GM18867 (cell line): ENCODE measurements around the gene FGD6.
"Not testable (repeated sequence)": the region's sequence is repeated elsewhere in the genome, so short reads cannot be mapped to it uniquely, and the experiment has no call there.

Experiments used
- ATAC-seq: cut with Tn5 transposase; IDR thresholded peaks from one replicate; pipeline ENCODE4 v1.9.1; 2021; ENCODE audit warnings: mild to moderate bottlenecking, moderate library complexity; ENCODE audit not compliant: unreplicated experiment

FGD6 gene

DNA sequence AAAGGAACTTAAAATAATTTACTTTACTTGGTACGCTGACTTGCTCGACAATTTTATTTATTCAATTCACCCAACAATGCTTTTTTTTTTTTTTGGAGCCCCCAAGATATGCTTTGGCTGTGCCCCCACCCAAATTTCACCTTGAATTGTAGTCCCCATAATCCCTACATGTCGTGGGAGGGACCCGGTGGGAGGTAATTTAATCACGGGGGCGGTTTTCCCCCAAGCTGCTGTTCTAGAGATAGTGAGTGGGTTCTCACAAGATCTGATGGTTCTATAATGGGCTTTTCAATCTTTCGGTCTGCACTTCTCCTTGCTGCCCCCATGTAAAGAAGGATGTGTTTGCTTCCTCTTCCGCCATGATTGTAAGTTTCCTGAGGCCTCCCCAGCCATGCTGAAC lies 10.4 kb downstream of the FGD6 start:
- no peak for ATAC-seq

DNA sequence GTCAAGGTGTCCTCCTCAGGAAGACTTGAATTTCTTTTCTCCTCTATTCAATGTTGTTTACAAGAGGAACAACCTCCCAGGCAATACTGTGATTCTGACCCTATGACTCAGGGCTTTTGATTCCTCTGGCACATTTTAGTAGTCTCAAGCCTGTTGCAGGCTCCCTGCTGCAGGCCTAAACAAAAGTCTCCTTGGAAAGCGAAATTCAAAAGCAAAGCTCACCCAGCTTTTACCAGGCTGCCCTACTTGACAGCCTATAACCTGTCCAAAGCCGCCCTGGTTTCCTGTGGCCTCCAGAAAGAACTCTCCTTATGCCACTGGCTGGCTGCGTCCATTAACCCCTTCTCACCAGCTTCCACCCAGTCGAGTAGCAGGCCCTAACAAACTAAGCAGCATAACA lies 11.6 kb downstream of the FGD6 start:
- ATAC-seq, result no peak

DNA sequence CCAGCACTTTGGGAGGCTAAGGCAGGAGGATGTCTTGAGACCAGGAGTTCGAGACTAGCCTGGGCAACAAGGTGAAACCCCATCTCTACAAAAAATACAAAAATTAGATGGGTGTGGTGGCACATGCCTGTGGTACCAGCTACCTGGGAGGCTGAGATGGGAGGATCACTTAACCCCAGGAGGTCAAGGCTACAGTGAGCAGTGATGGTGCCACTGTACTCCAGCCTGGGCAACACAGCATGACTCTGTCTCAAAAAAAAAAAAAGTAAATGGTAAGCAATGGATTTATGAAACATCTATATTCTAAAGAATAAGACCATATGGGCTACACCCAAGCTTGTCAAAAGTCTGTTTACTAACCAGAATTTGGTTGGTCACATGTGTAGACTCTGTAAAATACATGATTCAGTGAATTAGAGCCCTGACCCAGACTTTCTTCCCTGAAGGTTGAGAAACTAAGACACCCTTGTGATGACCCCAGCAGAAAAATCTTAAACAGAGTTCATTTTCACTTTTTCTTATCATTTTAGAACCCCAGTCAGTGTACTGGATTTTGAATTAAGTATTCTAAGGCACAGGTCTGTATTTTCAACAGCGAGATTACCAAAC lies 12.1 kb downstream of the FGD6 start:
- ATAC-seq, result no peak

DNA sequence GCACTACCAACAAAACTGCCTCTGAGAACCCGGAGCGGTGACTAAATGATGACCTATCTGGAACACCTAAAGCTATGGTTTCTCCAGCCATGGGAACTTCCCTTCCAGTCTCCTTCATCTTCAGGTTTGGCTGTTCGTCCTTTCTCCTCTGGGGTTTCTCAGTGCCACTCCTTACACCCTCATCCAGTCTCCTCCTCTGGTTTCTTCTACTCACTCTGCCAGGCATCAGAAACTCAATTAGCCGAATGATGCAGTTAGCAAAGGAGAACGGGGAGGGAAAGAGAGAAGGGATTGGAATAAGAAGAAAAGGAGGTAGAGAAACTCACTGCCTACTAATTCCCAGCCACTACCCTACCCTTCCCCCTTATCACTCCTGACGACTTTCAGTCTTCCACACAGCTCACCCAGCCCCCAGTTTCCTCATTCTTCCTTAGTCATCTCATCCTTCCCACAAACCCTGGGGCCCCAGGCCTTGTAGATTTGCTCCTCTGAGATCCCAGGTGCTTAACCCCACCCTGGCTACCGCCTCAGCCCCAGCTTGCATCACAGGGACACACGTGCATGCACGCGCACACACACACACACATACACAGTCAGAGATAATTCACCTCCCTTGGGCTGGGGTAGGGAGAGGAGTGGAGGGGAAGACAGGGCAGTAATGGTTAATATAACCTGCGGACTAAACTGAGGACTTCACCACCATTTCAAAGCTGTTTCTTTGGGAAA lies 13.0 kb downstream of the FGD6 start:
- no peak for ATAC-seq

GRCh38 chr12:95203487-95204030 lies 13.7 kb downstream of the FGD6 start:
- ATAC-seq, result no peak

- no peak for ATAC-seq
Measured at GRCh38 chr12:95202691-95203486, 14.4 kb downstream of the FGD6 start.

GRCh38 chr12:95201056-95201670 lies 16.1 kb downstream of the FGD6 start:
- ATAC-seq, result no peak

DNA sequence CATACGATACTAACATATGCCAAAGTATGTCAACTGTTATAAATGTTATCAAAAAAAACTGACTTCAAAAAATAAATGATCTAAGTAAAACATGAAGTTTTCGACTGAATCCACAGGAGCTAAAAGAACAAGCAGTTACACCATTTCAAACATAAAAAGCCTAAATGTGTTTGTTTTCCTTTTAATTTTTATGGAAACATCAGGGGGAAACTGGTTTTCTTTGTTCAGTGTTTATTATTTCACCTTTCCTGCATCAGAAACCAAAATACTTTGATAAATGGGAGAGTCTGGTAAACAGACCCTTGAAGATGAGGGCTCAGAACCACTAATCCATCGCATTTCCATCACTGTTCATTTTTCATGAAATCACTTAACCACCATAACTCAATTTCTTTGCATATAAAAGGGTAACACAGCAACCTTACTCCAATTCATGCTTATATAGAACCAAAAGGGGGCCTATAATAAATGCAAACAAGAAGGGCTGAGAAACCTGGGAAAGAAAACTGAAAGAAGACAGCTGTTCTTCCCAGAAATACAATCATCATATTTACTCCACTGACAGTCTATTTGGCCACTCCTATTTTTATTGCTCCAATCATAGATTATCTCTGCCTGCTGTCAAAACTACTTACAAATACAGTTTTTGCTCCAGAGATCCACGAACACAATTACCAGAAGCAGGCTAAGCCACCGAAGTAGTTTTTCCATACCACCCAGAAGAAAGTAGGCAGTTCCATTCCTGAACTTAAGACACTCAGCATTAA lies 17.0 kb downstream of the FGD6 start:
- ATAC-seq, result no peak

DNA sequence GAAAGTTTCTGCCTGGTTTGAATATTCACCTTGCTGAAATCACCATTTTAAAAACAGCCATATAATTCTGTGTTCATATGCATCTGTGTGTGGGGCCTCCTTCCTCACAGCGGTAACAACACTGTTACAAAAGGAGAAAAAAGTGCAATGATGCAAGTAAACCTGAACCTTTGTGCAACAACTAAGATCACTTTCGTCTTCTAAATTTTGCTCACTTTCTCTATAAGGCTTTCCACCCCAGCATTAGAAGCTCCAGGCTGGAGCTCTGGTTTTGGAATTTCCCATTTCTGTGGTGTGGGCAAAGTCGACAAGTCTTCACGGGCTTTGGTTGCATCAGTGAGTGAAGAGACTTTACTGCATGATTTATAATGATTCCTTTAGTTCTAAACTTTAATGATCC lies 18.4 kb downstream of the FGD6 start:
- no peak for ATAC-seq

GRCh38 chr12:95197636-95198035 lies 19.6 kb downstream of the FGD6 start:
- no peak for ATAC-seq

DNA sequence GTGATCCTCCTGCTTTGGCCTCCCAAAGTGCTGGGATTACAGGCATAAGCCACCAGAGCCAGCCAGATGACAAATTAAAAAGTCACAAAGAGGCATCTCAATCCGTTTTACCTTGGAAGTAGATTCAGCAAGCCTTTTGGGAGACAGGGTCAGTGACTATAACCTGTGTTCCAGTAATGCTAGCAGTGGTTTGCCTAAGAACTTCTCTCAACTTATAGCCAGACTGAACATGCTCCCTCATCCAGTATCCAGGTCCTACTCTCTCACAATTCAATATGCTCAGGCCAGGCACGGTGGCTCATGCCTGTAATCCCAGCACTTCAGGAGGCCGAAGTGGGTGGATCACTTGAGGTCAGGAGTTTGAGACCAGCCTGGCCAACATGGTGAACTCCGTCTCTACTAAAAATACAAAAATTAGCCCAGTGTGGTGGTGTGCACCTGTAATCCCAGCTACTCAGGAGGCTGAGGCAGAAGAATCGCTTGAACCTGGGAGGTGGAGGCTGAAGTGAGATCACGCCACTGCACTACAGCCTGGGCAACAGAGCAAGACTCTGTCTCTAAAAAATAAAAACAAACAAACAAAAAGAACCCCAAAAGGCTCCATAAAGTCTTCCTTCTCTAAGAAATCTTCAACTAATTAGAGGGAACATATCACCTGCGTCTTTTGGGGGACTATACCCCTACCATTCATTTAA lies 20.2 kb downstream of the FGD6 start:
- ATAC-seq, result not testable (repeated sequence)

GRCh38 chr12:95195122-95195521 lies 22.1 kb downstream of the FGD6 start:
- no peak for ATAC-seq

DNA sequence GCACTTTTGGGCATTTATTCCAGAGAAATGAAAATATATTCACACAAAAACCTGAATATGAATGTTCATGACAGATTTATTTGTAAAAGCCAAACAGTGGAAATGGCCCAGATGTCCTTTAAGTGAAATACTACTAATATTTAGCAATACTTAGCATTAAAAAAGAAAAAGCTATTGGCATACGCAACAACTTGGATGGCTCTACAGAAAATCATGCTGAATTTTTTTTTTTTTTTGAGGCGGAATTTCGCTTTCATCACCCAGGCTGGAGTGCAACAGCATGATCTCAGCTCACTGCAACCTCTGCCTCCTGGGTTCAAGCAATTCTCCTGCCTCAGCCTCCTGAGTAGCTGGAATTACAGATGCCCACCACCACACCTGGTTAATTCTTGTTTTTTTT lies 24.1 kb downstream of the FGD6 start:
- no peak for ATAC-seq

DNA sequence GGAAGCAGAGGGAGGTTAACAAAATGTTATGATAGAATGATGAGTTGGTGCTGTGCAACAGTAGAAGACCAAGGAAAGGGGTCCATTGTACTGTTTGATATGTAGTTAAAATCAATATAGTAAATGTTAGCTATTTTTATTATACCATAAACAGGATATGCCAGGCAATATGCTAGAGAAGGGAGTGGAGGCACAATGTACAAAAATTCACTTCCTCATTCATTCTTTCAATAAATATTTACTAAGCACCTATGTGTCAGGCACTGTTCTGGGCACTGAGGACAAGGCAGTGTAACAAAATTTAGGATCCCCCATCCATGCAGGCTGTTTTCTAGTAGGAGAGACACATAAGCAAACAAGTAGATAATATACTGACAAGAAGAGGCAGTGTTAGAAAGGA lies 25.0 kb downstream of the FGD6 start:
- no peak for ATAC-seq

DNA sequence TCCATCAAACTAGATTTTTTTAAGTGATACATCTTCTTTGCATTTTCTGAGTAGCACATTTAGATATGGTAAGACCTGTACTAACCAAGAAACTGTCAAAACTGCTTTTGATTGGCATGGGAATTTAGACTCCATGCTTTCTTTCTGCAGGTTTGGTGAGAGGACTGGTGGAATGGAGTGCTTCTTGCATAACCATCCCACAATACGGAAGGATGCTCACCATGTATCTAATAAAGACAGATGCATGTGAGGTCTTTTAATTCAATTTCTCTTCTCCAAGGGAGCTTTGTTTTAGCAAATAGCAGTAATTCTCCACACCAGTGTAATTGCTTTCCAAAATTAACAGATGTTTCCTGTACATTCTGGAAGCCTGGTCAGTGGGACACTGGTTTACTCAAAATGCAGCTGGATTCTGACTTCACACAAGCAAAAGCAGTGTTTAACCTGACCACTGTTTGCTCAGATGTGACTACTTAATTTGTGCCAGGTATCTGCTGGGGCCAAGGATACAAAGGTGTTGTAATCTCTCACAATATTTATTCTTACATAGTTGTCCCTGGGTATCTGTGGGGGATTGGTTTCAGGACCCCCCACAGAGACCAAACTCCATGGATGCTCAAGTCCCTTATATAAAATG lies 26.1 kb downstream of the FGD6 start:
- ATAC-seq, result no peak

GRCh38 chr12:95187865-95188415 lies 29.3 kb downstream of the FGD6 start:
- ATAC-seq, result no peak

- no peak for ATAC-seq
Measured at GRCh38 chr12:95185854-95186253, 31.4 kb downstream of the FGD6 start.

DNA sequence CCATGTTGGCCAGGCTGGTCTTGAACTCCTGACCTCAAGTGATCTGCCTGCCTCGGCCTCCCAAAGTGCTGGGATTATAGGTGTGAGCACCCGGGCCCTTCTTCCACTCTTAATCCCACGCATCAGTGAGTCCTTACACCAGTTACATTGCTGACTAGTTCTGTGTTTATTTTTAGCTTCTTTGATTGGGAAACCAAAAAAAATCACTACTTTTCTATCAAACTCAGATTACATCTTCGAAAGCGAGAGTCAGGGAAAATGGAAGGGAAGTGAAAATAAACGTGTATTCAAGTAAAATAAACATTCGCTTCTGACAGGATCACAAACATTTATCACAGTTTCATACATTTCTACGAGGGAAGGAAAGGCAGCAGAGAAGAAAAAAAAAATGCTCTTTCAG lies 32.2 kb downstream of the FGD6 start:
- ATAC-seq, result no peak

DNA sequence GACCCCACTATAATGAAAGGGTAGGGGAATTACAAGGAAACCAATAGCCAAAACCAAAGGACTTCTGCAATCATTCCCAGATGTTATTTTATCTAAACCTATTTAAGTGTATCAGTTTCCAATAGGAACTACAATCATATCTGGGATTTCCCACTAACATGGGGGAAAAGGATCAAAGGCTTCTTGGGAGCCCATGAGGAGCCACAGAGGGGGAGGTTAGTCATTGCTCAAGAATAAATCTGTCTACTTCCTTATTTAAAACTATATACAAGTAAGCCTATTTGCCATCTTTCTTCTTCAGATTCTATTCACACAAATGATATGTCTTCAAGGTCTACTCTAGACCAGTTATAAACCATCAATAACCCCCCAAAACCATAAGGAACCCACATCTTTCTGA lies 33.1 kb downstream of the FGD6 start:
- ATAC-seq, result no peak
